DLD1 (cell line): ENCODE measurements around the gene MPRIP.
"Not testable (repeated sequence)": the region's sequence is repeated elsewhere in the genome, so short reads cannot be mapped to it uniquely, and the experiment has no call there.

Experiments used
- in situ Hi-C: cut with HindIII; loops from 2 replicates; pipeline ENCODE4 v1.10.0; 2017; ENCODE audit warnings: low sequenced_read_pairs

MPRIP gene

DNA sequence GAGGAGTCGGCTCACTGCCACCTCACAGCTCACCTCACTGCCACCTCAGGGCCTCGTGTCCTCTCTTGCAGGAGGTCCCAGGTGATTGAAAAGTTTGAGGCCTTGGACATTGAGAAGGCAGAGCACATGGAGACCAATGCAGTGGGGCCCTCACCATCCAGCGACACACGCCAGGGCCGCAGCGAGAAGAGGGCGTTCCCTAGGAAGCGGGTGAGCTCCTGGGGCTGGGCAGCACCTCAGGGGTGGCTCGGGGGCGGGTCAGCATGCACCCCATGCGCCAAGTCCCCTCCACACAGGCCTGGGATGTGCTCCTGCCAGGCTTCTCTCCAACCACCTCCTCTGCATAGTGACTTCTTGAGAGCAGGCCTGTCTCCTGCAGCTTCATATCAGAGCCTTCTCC lies 100.3 kb downstream of the MPRIP start:
- in situ Hi-C loops, result no loop called here

GRCh38 chr17:17143501-17143900 lies 101.2 kb downstream of the MPRIP start:
- in situ Hi-C loops, result no loop called here

GRCh38 chr17:17144061-17144460 lies 101.8 kb downstream of the MPRIP start:
- in situ Hi-C loops, result no loop called here

- in situ Hi-C loops, result no loop called here
Observed at GRCh38 chr17:17144916-17145665, 102.8 kb downstream of the MPRIP start.

GRCh38 chr17:17146786-17147406 lies 104.6 kb downstream of the MPRIP start:
- in situ Hi-C loops, result no loop called here

DNA sequence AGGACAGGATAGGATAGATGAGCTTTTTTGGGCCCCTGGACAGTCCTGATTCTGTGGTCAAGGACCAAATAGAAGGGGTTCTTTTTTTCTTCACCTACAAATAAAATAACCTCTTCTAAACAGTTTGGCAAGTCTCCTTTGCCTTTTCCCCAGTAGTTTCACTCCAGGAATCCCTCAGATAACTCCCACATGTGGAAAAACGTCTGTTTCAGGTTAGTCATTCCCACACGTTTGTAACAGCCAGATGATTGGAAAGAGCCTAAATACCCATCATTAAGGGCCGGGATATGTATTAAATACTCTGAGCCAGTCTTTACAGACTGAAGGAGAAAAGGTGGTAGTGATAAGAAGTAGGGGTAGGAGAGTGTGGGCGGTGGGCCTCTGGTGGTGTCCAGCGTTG lies 105.6 kb downstream of the MPRIP start:
- in situ Hi-C loops, result no loop called here

- in situ Hi-C loops, result no loop called here
Observed at GRCh38 chr17:17149520-17150447, 107.5 kb downstream of the MPRIP start.

DNA sequence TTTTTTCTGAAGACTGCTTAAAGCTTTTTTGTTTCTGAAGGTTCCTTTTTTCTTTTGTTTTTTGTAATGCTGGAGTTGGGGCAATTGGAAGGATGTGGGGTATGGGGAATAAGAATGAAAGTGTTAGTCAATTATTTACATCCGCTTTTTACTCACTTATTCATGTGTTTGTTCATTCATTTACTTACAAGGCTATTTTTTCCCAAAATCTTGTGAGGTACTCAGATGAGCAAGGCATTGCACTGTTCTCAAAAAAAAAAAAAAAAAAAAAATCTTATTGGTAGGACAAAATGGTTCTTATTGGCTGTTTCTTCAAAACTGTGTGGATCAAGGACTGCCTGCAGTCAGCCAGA lies 108.2 kb downstream of the MPRIP start:
- in situ Hi-C loops, result no loop called here

GRCh38 chr17:17151055-17151454 lies 108.8 kb downstream of the MPRIP start:
- in situ Hi-C loops, result no loop called here

DNA sequence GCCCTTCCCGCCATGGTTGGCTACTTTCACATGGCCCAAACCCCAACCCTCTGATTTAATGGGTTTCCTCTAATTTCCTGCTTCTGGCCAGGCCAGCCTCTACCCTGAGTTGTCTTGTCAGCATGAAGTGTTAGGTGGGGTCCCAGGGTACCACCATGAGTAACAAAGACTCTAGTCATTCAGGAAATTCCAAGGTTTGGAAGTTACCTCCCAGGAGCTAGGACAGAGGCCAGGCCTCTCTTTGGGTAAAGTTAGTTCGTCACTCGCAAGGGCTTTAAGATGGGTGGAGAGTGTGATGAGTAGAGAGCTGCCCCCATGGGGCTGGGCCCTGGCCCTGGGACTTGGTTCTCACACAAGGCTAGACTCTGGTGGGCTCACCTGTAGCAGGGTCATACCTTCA lies 109.3 kb downstream of the MPRIP start:
- in situ Hi-C loops, result no loop called here

DNA sequence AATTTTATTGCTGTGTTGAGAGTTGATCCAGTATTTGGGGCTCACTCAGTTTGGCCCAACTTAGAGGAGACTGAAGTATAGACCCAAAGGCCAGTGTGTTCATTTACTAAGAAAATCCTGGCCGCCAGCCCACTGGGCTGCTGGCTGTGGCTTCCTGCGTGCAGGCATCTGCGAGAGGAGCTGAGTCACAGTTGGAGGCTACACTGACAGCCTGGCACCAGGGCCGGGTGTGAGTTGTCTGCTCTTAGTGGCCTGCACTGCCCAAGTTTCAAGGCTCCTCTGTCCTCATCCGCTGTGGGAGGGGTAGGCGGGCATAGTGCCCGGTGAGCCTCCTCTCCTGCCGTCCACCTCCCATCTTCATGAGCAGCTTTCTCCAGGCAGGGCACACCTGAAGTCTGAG lies 109.7 kb downstream of the MPRIP start:
- in situ Hi-C loops, result no loop called here

- in situ Hi-C loops, result no loop called here
Observed at GRCh38 chr17:17152385-17152784, 110.1 kb downstream of the MPRIP start.

GRCh38 chr17:17153071-17153470 lies 110.8 kb downstream of the MPRIP start:
- in situ Hi-C loops, result no loop called here

DNA sequence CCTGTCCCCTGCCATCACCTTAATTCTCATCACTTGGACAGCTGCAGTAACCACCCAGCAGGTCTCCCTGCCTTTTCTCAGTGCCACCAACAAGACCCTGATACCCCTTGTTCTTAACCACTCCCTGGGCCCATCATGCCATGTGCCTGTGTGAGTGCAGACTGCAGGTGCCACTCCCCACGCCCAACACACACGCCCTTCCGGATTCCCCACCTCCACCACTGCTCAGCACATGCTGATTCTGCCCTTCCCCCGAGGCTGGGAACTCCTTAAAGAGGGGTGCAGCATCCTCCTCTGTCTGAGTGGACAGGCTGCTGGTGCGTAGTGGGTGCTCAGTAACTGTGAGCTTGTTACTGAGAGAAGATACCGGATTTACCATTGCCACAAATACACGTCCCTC lies 111.5 kb downstream of the MPRIP start:
- in situ Hi-C loops, result no loop called here

GRCh38 chr17:17154556-17154955 lies 112.3 kb downstream of the MPRIP start:
- in situ Hi-C loops, result no loop called here

DNA sequence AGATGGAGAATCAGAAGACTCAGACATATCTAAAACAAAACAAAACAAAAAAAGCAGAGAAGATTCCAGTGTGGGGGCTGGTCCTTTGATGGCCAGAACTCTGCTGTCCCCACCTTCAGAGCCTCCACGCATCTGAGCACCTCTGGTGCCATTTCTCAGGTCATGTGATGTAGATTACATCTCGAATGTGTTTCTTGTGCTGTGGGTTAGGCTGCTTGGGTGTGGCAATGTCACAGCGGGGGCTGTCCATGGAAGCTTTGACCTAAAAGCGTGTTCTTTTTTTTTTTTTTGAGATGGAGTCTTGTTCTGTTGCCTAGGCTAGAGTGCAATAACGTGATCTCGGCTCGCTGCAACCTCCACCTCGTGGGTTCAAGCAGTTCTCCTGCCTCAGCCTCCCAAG lies 112.7 kb downstream of the MPRIP start:
- in situ Hi-C loops, result no loop called here

GRCh38 chr17:17155568-17155967 lies 113.3 kb downstream of the MPRIP start:
- in situ Hi-C loops, result no loop called here

- in situ Hi-C loops, result no loop called here
Observed at GRCh38 chr17:17156107-17156506, 113.8 kb downstream of the MPRIP start.

GRCh38 chr17:17156511-17156910 lies 114.3 kb downstream of the MPRIP start:
- in situ Hi-C loops, result no loop called here

DNA sequence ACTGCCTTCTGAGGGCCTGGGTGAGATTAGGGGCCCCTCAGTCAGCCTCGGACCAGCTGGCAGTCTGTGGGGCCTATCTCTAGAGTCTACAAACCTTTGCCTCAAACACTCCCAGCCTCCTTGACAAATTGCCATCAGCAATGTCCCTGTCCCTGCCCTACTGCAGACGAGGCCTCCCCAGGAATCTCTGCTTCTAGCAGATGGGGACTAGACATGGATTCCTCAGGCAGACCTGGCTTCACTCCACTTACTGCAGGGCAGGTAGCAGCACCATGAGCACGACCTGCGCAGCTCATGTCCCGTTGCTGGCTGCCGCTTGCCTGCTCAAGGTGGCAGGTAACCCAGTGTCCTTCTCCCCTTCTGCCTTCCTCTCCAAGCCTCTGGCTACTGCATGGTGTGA lies 114.8 kb downstream of the MPRIP start:
- in situ Hi-C loops, result no loop called here

- in situ Hi-C loops, result not testable (repeated sequence)
Observed at GRCh38 chr17:17158506-17158905, 116.2 kb downstream of the MPRIP start.

DNA sequence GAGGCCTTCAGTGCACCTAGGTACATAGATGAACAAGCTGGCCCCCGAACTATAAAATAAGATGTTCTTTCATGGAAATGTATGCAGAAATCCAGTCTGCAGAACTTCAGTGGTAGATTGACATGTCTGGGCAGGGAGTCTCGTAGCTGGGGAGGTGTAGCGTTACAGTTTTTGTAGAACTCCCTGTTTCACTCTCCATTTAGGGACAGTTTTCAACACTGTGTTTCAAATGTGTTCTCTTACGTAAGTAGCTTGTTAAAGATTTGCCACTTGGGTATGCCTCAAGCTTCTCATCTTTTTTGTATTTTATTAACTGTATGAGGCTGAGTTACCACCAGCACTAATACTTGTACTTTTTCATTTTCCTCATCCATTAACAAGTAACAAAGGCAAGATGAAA lies 117.3 kb downstream of the MPRIP start:
- in situ Hi-C loops, result no loop called here
